PC-9 (cell line): ENCODE data around the gene INPP5F. TPM values are rescaled to one million over a fixed set of nuclear protein-coding genes. Genes with fewer than 3 reads are reported as not detected.

Experiments
- Bru-seq: library from RNA; stranded (reverse); fragments of 400-500 nt; gene quantifications from one replicate; lab custom pipeline; 2021; lab: Mats Ljungman, UMichigan
- BruChase-seq, 2 experiments: library from RNA; stranded (reverse); fragments of 400-500 nt; gene quantifications; one replicate each; lab custom pipeline; 2021; lab: Mats Ljungman, UMichigan
- BruUV-seq: library from RNA; stranded (reverse); fragments of 400-500 nt; replicated peaks from 2 replicates; lab custom pipeline; 2021; lab: Mats Ljungman, UMichigan
- CTCF ChIA-PET: fragments of 300-600 bp; sonication (Branson Sonifier 250); formaldehyde crosslinking; loops from one replicate; lab custom pipeline; 2022; ENCODE audit warnings: antibody characterized with exemption; lab: Charles Lee
- POLR2A ChIA-PET: fragments of 300-600 bp; sonication (Branson Sonifier 250); formaldehyde crosslinking; loops from one replicate; lab custom pipeline; 2022; ENCODE audit warnings: antibody characterized with exemption; ENCODE audit not compliant: unreplicated experiment; lab: Charles Lee
- DNase-seq, 2 experiments: peaks; one replicate each; pipeline versions ENCODE4 v3.0.0 to v3.0.0-alpha.2; 2015 to 2022; ENCODE audit warnings: mixed read lengths in 1 of 2
- H2AFZ ChIP-seq: fragments of 200-600 bp; sonication (generic); 2 replicates; pipeline ENCODE4 v1.8.1; 2017; ENCODE audit warnings: antibody characterized with exemption
- H3F3A ChIP-seq: fragments of 200-600 bp; sonication (generic); 2 replicates; pipeline ENCODE4 v1.8.1; 2017; ENCODE audit warnings: antibody characterized with exemption, mild to moderate bottlenecking, low read depth; ENCODE audit not compliant: insufficient read depth
- H3K27ac ChIP-seq: fragments of 200-600 bp; sonication (generic); 2 replicates; pipeline ENCODE4 v1.6.1; 2016; ENCODE audit warnings: mixed run types
- H3K27me3 ChIP-seq: fragments of 200-600 bp; sonication (generic); 2 replicates; pipeline ENCODE4 v1.6.1; 2016; ENCODE audit warnings: low read depth, mixed run types; ENCODE audit not compliant: insufficient read depth
- H3K36me3 ChIP-seq: fragments of 200-600 bp; sonication (generic); 2 replicates; pipeline ENCODE4 v1.6.1; 2016; ENCODE audit warnings: low read depth, mixed run types
- H3K4me1 ChIP-seq: fragments of 200-600 bp; sonication (generic); replicated peaks from 2 replicates; pipeline ENCODE4 v1.6.1; 2016; ENCODE audit warnings: mixed run types; ENCODE audit not compliant: insufficient read depth
- H3K4me2 ChIP-seq: fragments of 200-600 bp; sonication (generic); 2 replicates; pipeline ENCODE4 v1.6.1; 2017; ENCODE audit warnings: mixed run types
- H3K4me3 ChIP-seq: fragments of 200-600 bp; sonication (generic); 2 replicates; pipeline ENCODE4 v1.6.1; 2016; ENCODE audit warnings: mixed run types
- H3K79me2 ChIP-seq: fragments of 200-600 bp; sonication (generic); 2 replicates; pipeline ENCODE4 v1.6.1; 2017; ENCODE audit warnings: low read depth, mixed run types
- H3K9me2 ChIP-seq: fragments of 200-600 bp; sonication (generic); 2 replicates; pipeline ENCODE4 v1.8.1; 2017; ENCODE audit warnings: mild to moderate bottlenecking; ENCODE audit not compliant: insufficient read depth
- H3K9me3 ChIP-seq: fragments of 200-600 bp; sonication (generic); 2 replicates; pipeline ENCODE4 v1.8.1; 2016; ENCODE audit warnings: low read depth; ENCODE audit not compliant: insufficient read depth
- H4K20me1 ChIP-seq: fragments of 200-600 bp; sonication (generic); 2 replicates; pipeline ENCODE4 v1.8.1; 2017; ENCODE audit not compliant: insufficient read depth
- CTCF ChIP-seq: fragments of 200-600 bp; sonication (generic); conservative IDR thresholded peaks from 2 replicates; pipeline ENCODE4 v1.6.1; 2017; ENCODE audit warnings: mixed run types, antibody characterized with exemption, mild to moderate bottlenecking, moderate library complexity
- EZH2 ChIP-seq: fragments of 200-600 bp; sonication (generic); IDR thresholded peaks from 2 replicates; pipeline ENCODE4 v1.8.0; 2017; ENCODE audit warnings: antibody characterized with exemption, low read depth
- intact Hi-C: fragments of 100-400 bp; cut with micrococcal nuclease; formaldehyde crosslinking; loops from one replicate; pipeline ENCODE4 v1.10.0; 2022; ENCODE audit not compliant: unreplicated experiment
- long read RNA-seq: library from polyadenylated mRNA; stranded (forward); transcript quantifications from one replicate; pipeline ENCODE4 v2.0.0, GENCODE V29; 2022
- total RNA-seq: library from RNA; stranded (reverse); gene quantifications from 2 replicates; pipeline ENCODE4 v1.2.3, GENCODE V29; 2021

Gene INPP5F
- 11.4 and 12.4 TPM in 2 replicates for total RNA-seq
- Bru-seq, nascent RNA, result percentile 65 among the genes with signal in this experiment
- percentile 68 among the genes with signal in this experiment for BruChase-seq, experiment 1, labeled RNA remaining after a 2-hour chase
- percentile 55 among the genes with signal in this experiment for BruChase-seq, experiment 2, labeled RNA remaining after a 6-hour chase
- long read RNA-seq, full-length matches to known transcripts, result 7 of 30 reads
- long read RNA-seq, partial matches to known transcripts, result 3 of 30 reads
- long read RNA-seq, other reads (novel, unspliced or antisense), result 20 of 30 reads

GRCh38 chr10:119725828-119726675, at the start of gene INPP5F:
Gene INPP5F (plus strand): TSS chr10:119726050. CDS start chr10:119726263, 213 bp downstream.
- Histone ChIP-seq H3K79me2 (peaks cover 12% of the 10 kb centered on the region; the same call in 1 of the 2 replicates), H3K4me1 (peaks cover 20% of the 10 kb centered on the region), H3K4me2 (peak within 1 kb of the TSS; percentile 90), H3K27me3 (no peaks in the 10 kb centered on the region), H3K27ac (peak within 1 kb of the TSS; percentile 62), H3K9me3 (no peaks in the 10 kb centered on the region), H3K36me3 (no peaks in the 10 kb centered on the region), H2AFZ (peak within 1 kb of the TSS; percentile 91), H4K20me1 (no peaks in the 10 kb centered on the region), H3K9me2 (no peaks in the 10 kb centered on the region), H3F3A (no peaks in the 10 kb centered on the region), H3K4me3 (peak within 1 kb of the TSS; percentile 70)
- BruUV-seq, result no TSS peak
- intact Hi-C loops, result loop anchor here (1.0 to 2.0 kb wide), 3 partner anchors 39 to 129 kb away; partner anchors contain the start of gene TIAL1
- ChIA-PET POLR2A (interaction anchor here (0.6 to 1.4 kb wide), 5 partner anchors 11 to 414 kb away, joined by 3 to 8 read pairs (median 4); partner anchors contain the start of gene RGS10), CTCF (interaction anchor here (0.6 to 1.7 kb wide), 4 partner anchors 12 to 635 kb away, joined by 4 to 15 read pairs (median 6); no protein-coding TSS in a partner anchor)
- TF ChIP-seq EZH2, result no peak
- no peak for TF ChIP-seq CTCF
- peak; percentile 79 to 97 for DNase-seq

- Histone ChIP-seq H3F3A (peaks cover 82% of the 10 kb centered on the region), H3K4me2 (no peak overlapping the region), H3K9me3 (no peaks in the 10 kb centered on the region), H3K79me2 (peaks cover 24% of the 10 kb centered on the region; the same call in 1 of the 2 replicates), H3K27me3 (no peaks in the 10 kb centered on the region), H3K4me1 (peaks cover 70% of the 10 kb centered on the region), H3K9me2 (no peaks in the 10 kb centered on the region), H3K27ac (peak overlapping the region; percentile 34), H3K4me3 (no peak overlapping the region), H4K20me1 (no peaks in the 10 kb centered on the region), H2AFZ (no peak overlapping the region), H3K36me3 (peaks cover 25% of the 10 kb centered on the region)
- intact Hi-C loops, result no loop called here
- ChIA-PET CTCF (no interaction called here), POLR2A (interaction anchor here (0.6 kb wide), 1 partner anchor 26 kb away, joined by 6 read pairs; the partner anchor contains the start of gene BAG3)
- TF ChIP-seq CTCF (no peak), EZH2 (no peak)
- DNase-seq, result no peak
- TSS peak; percentile 12 for BruUV-seq
These were observed 48.7 kb upstream of the INPP5F start for GRCh38 chr10:119677126-119677525.
